Tibial nerve (tissue), 4 donors: ENCODE measurements around the gene LMO4. TPM values are rescaled to one million over a fixed set of nuclear protein-coding genes. Genes with fewer than 3 reads are reported as not detected.
A peak's percentile ranks its signal among the peaks of the same experiment; 100 is the strongest.

Source experiments
- DNase-seq, 2 donors: peaks; one replicate each; pipeline ENCODE4 v3.0.0-alpha.2; 2019; ENCODE audit warnings: low spot score in 2 of 2
- H3K27ac ChIP-seq, 4 donors: fragments of 200-600 bp; sonication (generic) in 3 of 4; one replicate each; pipeline ENCODE4 v1.5.1; 2017 to 2019; ENCODE audit warnings: mild to moderate bottlenecking in 1 of 4
- H3K27me3 ChIP-seq, 2 donors: fragments of 200-600 bp; sonication (generic) in 1 of 2; one replicate each; pipeline versions ENCODE4 v1.5.1 to v1.6.0; 2017 to 2019
- H3K36me3 ChIP-seq, 3 donors: fragments of 200-600 bp; sonication (generic); one replicate each; pipeline ENCODE4 v1.5.1; 2018 to 2019
- H3K4me1 ChIP-seq, 4 donors: fragments of 200-600 bp; sonication (generic) in 3 of 4; one replicate each; pipeline ENCODE4 v1.5.1; 2017 to 2019
- H3K4me3 ChIP-seq, 4 donors: fragments of 200-600 bp; sonication (generic) in 3 of 4; one replicate each; pipeline ENCODE4 v1.5.1; 2017 to 2019; ENCODE audit warnings: mild to moderate bottlenecking in 1 of 4, moderate library complexity in 1 of 4
- H3K9me3 ChIP-seq, 4 donors: fragments of 200-600 bp; sonication (generic) in 3 of 4; one replicate each; pipeline ENCODE4 v1.5.1; 2017 to 2019
- CTCF ChIP-seq, 5 experiments: fragments of 200-600 bp in 3 of 5; fragments of 450-650 bp in 2 of 5; sonication (generic) in 3 of 5; IDR thresholded peaks; one replicate each; pipeline ENCODE4 v1.5.1; 2016 to 2019; ENCODE audit warnings: antibody characterized with exemption in 5 of 5, mild to moderate bottlenecking in 3 of 5, moderate library complexity in 2 of 5
- EP300 ChIP-seq, 2 donors: sonication (generic); formaldehyde crosslinking; IDR thresholded peaks; one replicate each; pipeline ENCODE4 v1.6.1; 2017; ENCODE audit warnings: antibody characterized with exemption in 2 of 2, mild to moderate bottlenecking in 1 of 2
- POLR2A ChIP-seq, 2 donors: fragments of 450-650 bp; IDR thresholded peaks; one replicate each; pipeline ENCODE4 v1.6.1; 2017; ENCODE audit warnings: antibody characterized with exemption in 2 of 2, mild to moderate bottlenecking in 2 of 2, moderate library complexity in 2 of 2
- WGBS, 2 donors: methylation state at CpG; one replicate each; pipeline ENCODE4 v1.1.5; 2018; 5-methylcytosine and 5-hydroxymethylcytosine counted together
- total RNA-seq, 4 donors: library from RNA; depleted of rRNA; stranded (reverse); fragments of >200 nt; gene quantifications; one replicate each; pipeline ENCODE4 v1.1.0, GENCODE V29; 2016

Gene LMO4
- total RNA-seq, 4 donors from 2014 or later = 34.7 to 43.2 (median 40.7) TPM

- TF ChIP-seq POLR2A (IDR thresholded peaks at IDR 0.05) (no peak), EP300 (IDR thresholded peaks at IDR 0.05) (no peak), CTCF (IDR thresholded peaks at IDR 0.05) (no peak)
- 86 to 94% methylated on average over 6 of the region's 6 CpGs for WGBS, 2 donors
Measured at GRCh38 chr1:87314091-87314490, 14.6 kb upstream of the LMO4 start.

GRCh38 chr1:87318056-87318650 is 10.5 kb upstream of the LMO4 start:
- 82 to 86% methylated on average over 5 of the region's 5 CpGs for WGBS, 2 donors
- no peaks in the 10 kb centered on the region for H3K27me3 ChIP-seq
- no peaks in the 10 kb centered on the region for H3K9me3 ChIP-seq
- no peaks in the 10 kb centered on the region for H3K4me1 ChIP-seq
- H3K36me3 ChIP-seq = no peaks in the 10 kb centered on the region
- TF ChIP-seq POLR2A (IDR thresholded peaks at IDR 0.05) (no peak), EP300 (IDR thresholded peaks at IDR 0.05) (no peak), CTCF (IDR thresholded peaks at IDR 0.05) (no peak)
- no peak for DNase-seq
- no peak overlapping the region for H3K27ac ChIP-seq
- no peak overlapping the region for H3K4me3 ChIP-seq

More at GRCh38 chr1:87314091-87314490, 14.6 kb upstream of the LMO4 start:
- Histone ChIP-seq H3K9me3 (no peaks in the 10 kb centered on the region), H3K4me3 (no peak overlapping the region), H3K36me3 (no peaks in the 10 kb centered on the region), H3K4me1 (no peaks in the 10 kb centered on the region), H3K27me3 (no peaks in the 10 kb centered on the region), H3K27ac (no peak overlapping the region)
- no peak for DNase-seq

- DNase-seq = no peak
- no peaks in the 10 kb centered on the region for H3K27me3 ChIP-seq
- H3K4me3 ChIP-seq = no peak overlapping the region
- WGBS, 2 donors = 82 to 95% methylated on average over 1 of the region's 1 CpG
- no peaks in the 10 kb centered on the region for H3K36me3 ChIP-seq
- no peak overlapping the region for H3K27ac ChIP-seq
- H3K4me1 ChIP-seq = no peaks in the 10 kb centered on the region
- TF ChIP-seq EP300 (IDR thresholded peaks at IDR 0.05) (no peak), POLR2A (IDR thresholded peaks at IDR 0.05) (no peak), CTCF (IDR thresholded peaks at IDR 0.05) (no peak)
- no peaks in the 10 kb centered on the region for H3K9me3 ChIP-seq
Measured at GRCh38 chr1:87318806-87319205, 9.9 kb upstream of the LMO4 start.

GRCh38 chr1:87325982-87326738 is 2.5 kb upstream of the LMO4 start:
- peak in 1 of 2 donors; percentile 69 for DNase-seq
- no peaks in the 10 kb centered on the region for H3K36me3 ChIP-seq
- H3K4me1 ChIP-seq = peaks cover 0 to 14% (median 0%) of the 10 kb centered on the region in 4 donors
- TF ChIP-seq EP300 (IDR thresholded peaks at IDR 0.05) = no peak
- TF ChIP-seq CTCF (IDR thresholded peaks at IDR 0.05) = peak; percentile 70 to 82 (median 80)
- WGBS, 2 donors = 50 to 53% methylated on average over 10 of the region's 10 CpGs
- H3K27ac ChIP-seq = peak overlapping the region in 1 of 4 donors; percentile 99
- no peaks in the 10 kb centered on the region for H3K9me3 ChIP-seq
- no peak overlapping the region for H3K4me3 ChIP-seq
- H3K27me3 ChIP-seq = no peaks in the 10 kb centered on the region
